ENCODE results near the gene KRTAP5-6.

The KRTAP5-6 gene, protein sequence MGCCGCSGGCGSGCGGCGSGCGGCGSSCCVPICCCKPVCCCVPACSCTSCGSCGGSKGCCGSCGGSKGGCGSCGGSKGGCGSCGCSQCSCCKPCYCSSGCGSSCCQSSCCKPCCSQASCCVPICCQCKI

DNA sequence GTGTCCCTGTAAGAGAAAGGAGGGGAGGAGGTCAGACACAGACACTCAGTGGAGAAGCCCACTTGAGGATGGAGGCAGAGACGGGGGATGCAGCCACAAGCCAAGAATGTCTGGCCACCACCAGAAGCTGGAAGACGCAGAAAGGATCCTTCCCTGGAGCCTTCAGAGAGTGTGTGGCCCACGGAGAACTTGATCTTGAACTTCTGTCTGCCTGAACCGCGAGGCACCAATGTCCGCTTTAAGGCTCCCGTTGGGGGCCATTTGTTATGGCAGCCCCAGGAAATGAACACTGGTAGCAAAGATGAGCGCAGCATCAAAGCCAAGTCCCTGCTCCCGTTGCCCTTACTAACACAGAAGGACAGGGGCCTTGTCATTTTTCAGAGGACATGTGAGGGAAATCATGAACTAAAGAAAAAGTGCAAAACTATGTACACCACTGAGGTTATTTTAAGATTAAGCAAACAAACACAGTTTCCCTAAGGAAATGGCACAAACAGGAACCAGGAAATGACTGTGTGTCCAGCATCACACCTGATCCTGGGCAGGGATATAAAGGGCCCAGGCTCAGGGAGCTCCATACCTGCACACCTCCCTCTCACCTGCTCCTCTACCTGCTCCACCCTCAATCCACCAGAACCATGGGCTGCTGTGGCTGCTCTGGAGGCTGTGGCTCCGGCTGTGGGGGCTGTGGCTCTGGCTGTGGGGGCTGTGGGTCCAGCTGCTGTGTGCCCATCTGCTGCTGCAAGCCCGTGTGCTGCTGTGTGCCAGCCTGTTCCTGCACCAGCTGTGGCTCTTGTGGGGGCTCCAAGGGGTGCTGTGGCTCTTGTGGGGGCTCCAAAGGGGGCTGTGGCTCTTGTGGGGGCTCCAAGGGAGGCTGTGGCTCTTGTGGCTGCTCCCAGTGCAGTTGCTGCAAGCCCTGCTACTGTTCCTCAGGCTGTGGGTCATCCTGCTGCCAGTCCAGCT lies at the start of gene KRTAP5-6:
KRTAP5-6 (plus strand) TSS at position 588 of the 963 bp plus-strand sequence; CDS start at position 639, 51 bp downstream.
- DNase-seq: no peak

DNA sequence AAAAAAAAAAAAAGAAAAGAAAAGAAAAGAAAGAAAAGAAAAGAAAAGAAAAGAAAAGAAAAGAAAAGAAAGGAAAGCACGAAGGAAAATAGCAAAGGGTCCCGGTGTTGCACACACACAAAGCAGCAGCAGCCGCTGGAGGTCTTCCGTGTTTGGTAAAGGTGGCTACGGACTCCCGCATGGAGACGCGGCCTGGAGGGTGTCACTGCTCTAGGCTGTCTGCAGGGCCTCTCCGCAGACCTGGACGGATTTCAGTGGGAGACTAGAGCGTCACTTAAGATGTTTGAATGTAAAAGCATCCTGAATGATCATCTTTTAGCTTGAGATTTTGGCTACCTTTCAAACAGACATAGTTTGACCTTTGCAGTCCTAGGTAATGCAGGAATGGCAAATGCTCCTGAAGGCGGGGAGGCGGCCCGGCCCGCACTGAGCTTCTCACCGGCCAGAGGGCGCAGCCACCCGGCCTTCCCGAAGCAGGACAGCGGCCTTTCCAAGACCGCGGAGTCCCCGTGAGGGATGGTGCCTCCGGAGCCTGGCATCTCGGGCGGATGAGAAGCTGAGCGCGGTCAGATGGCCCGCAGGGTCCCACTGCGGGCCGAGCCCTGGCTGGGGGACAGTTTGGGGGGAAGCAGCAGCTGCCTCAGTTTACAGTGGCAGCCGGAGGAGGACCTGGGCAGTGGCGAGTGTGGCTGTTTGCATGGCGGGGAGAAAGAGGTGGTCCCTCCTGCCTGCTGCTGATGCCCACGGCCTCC lies 48.9 kb upstream of the KRTAP5-6 start:
- no peak for DNase-seq

DNA sequence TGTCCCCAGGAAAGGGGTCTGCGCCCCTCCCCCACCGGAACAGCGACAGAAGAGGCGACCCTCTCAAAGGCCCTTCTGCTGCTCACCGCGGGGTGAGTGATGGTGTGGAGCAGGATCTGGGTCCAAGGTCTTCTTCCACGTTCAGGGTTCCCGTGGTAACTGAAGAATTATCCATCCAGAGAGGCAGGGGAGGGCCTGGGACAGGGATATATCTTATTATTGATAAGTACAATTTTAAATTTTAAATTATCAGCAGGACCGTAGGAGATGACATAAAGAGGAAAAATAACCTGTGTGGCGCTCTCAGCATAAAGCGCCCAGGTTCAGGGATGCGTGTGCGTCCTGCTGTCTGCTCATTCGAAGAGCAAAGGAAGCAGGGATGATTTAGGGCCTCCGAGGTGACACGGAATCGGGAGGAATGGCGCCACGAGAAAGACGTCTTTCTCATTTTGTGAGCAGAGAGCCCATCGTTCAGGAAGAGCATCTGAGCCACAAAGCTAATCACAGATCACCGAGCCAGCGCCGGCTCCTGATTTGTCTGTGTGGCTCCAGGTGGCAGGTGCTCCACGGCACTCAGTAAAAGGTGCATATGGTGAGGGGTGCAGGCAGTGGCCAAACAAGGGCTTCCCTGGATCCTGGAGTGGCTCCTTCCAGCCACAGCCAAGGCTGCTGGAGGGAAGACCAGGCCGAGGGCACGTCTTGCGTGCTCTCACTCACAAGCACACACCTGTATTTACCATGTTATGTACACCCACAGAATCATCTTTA lies 48.2 kb upstream of the KRTAP5-6 start:
- DNase-seq: no peak

DNA sequence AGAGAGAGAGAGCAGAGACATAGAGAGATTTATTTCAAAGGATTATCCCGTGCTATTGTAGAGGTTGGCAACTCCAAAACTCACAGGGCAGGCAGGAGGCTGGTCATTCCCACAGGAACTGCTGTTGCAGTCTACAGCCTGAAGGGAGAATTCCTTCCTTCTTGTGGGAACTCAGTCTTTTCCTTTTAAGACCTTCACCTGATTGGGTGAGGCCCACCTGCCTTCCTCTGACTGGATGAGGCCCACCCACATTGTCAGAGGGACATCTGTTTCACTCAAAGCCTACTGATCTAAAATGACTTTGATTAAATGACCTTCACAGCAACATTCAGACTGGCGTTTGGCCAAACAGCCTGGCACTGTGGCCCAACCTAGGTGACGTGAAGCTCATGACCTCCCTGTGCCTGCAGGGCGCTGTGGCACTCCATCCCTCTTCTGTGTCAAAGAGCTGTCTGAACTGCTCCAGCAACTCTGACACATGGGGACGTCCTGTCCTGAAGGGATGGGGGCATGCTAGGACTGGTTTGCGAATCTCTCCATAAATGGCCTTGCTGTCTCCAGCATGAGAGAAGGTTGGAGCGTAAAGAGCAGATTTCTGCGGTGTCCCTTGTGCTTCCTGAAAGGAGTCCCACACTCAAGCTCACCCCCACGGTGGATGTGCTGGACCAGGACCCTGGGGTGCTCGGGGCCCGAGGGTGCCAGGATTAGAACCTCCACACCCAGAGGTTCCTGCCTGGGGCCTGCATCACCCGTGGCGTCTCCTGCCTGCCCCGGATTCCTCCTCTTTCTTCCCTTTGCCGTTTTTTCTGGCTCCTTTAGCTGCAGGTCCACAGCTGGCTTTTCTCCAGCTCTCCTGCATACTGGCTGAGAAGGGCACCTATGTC lies 46.7 kb upstream of the KRTAP5-6 start:
- DNase-seq: peak; percentile 37

DNA sequence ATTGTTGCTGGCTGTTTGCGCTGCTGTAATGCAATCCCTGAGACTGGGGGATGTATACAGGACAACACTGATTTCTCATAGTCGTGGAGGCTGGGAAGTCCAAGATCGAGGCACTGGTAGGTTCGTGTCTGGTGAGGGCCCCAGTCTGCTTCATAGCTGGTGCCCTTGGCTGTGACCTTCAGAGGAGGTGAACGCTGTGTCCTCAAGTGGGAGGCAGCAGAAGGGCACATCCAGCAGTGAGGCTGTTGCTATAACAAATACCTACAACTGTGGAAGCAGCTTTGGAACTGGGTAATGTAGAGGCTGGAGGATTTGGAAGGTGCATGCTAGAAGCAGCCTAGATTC lies 46.1 kb upstream of the KRTAP5-6 start:
- no peak for DNase-seq

DNA sequence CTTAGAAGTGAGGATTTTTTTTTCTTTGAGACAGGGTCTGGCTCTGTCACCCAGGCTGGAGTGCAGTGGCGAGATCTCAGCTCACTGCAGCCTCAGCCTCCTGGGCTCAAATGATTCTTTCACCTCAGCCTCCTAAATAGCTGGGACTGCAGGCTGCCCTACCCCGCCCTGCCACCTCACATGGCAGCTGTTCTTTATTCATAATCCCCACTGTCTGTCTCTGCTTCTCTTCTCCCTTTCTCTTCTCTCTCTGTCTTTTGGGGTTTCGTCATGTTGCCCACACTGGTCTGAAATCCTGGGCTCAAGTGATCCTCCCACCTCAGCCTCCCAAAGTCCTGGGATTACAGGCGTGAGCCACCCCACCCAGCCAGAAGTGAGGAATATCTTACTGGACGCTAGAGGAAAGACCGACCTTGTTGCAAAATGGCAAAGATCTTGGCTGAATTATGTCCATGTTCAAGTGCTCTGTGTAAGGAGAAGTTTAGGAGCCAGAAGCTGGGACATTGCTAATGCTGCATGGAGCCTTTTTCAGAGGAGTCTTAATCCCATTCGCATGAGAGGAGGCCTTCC lies 45.5 kb upstream of the KRTAP5-6 start:
- DNase-seq: no peak

DNA sequence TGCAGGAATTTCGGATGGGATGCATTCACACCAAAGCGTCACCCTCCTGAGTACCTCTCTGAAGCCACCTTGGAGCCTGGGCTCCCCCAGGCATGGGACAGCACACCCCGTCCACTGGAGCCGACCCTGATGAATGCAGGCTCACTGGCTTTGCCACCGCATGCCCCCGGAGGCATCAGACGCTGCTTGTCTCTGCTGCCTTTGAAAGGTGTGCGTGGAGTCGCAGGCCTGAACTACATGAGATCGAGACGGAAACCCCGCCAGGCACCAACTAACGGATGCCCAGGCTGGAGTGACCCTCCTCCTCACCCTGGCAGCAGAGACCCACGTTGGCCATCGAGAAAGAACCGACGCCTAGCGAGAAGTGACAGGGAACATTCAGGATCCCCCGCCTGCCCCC lies 45.0 kb upstream of the KRTAP5-6 start:
- no peak for DNase-seq

DNA sequence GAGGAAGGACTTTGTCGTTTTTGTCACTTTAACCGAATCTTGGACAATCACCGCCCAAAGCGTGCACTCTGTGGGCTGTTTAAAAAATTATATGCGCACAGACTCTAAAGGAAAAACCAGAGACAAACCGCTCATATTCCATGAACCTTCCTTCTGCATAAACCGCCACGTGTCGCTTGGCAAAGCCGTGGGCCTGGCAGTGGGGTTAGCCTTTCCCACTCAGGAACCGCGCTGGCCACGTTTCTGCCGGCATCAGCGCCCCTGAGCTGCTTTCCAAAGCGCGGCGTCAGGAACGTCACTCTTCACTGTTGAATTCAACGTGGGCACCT lies 44.6 kb upstream of the KRTAP5-6 start:
- no peak for DNase-seq

DNA sequence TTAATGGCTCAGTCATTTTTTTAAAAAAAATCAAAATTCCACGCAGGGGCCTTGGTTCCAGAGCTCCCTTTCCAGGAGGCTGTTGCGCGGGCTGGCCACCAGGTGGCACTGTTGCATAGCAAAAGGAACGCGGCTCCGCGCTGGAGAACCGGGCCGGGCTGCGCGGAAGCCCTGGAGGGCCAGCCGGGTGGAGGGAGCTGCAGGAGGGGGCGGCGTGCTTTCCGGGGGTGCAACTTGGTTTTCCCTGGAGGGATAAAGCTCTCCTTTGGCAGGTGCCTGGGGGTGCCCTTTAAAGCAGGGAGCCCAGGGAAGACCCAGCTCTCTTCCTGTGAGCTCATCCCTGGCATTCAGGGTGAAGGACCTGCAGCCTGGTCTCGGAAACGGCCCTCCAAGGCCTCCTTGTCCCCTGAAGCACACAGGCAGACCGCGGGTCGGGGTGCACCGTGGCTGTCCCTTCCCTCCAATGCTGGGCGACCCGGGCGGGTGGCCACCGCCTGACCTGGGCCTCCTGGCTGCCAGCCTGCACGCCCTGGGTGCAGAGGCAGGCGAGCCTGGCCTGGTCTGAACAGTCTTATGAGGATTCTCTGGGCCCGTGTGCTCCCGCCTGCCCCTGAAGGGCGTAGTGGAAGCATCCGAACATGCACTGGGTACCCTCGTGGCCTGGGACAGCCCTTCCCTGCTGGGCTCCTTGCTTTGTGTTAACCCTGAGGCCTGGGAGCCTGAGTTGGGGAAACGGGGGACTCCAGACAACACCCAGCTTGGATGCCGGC lies 44.0 kb upstream of the KRTAP5-6 start:
- peak; percentile 78 for DNase-seq

DNA sequence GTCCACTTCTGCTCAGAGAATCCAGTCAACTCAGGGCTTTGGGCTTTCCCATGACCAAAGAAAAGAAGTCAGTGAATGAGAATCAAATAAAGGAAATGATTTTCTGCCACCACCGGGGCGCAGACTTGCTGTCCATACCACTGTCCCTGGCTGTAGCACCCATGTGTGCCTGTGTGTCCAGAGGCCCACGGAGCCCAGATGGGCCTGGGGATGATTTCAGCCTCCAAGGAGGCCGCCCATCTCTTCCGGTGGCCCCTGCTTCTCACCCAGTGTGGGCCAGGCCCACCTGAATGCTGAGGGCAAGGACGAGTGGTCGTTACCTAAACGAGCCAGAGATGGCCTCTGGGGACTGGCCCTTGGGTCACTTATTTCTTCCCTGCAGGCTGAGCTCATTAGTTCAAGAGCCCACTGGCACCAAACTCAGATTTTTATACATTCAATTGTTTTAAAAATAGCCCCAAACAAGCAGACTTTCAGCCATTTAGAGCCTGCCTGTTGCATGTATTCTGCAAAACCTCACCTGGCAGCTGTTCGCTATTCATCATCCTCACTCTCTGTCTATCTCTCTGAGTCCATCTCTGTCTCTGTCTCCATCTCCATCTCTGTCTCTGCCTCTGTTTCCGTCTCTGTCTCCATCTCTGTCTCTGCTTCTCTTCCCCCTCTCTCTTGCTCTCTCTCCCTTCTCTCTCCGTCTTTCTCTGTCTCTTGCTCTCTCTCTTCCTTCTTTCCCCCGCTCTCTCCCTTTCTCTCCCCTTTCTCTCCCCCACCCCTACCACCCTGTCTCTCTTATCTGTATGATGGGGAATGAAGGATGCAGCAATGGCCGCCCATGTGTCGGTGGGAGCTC lies 43.2 kb upstream of the KRTAP5-6 start:
- DNase-seq: no peak

DNA sequence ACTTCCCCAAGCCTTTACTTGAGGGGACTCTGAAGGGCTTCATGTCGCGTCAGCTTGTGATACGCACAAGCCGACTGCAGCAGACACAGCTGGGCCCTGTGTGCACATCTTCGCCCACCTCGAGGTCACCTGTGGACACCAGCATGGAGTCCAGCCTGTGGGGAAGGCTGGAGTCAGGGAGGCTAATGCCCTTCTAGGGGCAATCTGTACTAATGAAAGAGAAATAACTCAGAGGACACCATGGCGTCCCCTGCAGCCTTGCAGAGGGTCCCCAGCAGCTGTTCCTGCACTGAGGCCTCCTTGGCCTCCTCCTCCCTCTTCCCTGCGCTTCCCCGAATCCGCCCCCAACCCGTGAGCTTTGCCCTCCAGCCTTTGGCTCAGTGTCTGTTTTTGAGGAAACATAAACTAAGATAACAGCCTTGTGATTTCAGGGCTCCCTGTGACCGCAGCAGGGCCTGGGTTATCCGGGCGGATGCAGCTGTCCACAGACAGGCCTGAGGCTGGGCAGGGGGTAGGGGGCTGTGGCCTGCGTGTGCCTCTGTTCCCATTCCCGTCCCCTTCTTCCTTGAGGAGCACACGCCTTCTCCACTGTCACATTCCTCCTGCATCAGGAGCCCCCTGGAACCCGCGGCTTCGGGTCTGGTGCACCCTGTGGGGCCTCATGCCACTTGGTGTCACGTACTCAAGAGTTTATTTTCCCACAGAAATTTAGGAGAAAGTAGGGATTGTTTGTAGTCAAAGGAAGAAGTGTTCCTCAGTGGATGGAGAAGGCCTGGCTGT lies 42.4 kb upstream of the KRTAP5-6 start:
- DNase-seq: no peak

DNA sequence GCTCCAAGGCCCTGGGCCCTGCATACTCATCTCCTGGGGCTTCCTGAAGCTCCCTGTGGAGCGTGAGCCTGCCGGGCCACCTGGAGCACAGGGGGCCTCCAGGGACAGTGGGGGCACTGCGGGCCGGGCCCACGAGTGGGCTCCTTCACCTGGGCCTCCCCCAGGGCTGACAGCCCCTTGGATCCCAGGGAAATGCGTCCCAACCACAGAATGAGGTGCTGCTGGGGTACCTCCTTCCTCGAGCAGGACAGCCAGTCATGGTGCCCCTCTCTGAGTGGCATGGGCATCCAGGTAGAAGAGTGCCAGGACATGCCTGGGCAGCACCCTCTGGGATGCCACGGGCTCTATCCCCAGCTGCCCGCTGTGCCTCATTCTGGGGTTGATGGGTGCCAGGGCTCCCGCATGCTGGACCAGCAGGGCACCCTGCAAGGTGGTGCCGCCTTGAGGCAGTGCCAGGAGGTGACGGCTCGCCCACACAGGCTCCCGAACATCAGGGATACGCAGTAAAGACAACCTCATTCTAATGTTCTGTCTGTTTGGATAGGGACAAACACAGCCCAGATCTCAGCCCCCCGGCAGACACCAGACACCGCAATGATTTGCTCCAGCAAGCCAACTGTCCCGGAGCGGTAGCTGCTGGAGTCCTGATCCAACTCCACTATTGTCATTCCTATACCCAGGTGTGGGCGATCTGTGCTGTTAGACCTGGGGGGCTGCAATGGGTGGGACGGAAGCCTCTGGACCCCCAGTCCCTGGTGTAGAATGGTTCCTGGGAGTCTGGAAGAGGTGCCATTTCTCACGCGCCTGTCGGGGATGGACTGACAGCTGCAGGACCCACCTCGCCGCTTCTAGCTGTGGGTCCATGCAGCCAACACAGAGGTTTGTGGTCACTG lies 41.6 kb upstream of the KRTAP5-6 start:
- DNase-seq: no peak

DNA sequence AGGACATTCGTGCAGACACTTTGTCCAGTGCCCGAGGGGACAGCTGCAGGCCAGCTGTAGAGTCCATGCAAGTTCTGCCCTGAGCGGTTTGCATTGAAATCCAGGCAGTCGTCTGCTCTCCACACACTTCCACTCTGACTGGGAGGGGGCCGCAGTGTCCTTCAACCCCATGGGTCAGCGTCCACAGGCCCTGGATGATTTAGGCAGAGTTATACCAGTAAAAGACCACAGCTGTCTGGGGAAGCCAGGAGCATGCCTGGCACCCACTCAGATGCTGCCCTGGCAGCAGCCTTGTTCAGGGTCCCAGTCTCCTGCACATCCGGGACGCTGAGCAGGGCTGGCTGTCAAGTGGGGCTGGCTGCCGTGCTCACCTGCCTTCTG lies 40.9 kb upstream of the KRTAP5-6 start:
- no peak for DNase-seq

DNA sequence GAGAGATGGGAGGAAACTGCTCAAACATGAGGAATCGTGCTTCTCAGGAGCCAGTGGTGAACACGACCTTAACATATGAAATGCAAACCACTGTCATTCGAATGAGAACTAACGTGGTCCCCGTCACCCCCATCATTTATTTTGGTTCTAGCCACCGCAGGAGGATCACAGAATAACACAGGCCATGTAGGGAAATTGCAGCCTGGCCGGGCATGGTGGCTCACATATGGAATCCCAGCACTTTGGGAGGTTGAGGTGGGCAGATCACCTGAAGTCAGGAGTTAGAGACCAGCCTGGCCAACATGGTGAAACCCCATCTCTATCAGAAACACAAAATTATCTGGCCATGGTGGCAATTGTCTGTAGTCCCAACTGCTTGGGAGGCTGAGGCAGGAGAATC lies 40.3 kb upstream of the KRTAP5-6 start:
- DNase-seq: no peak

DNA sequence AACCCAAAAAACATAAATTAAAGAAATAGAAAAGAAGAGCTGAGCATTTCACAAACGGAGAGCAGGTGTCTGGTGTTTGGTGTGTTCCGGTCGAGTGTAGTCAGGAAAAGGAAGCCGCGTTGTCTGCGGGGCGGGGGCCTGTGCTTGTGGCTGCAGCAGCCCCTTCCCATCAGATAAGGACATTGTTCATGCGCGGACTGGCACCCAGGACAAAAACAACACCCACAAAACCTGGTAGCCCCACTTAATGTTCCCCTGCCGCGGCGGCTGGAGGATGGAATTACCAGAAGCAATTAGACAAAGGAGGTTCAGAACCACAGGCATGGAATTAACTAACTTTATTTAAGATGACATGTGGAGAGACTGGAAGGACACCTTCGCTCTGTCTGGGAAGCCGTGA lies 37.5 kb upstream of the KRTAP5-6 start:
- DNase-seq: no peak

DNA sequence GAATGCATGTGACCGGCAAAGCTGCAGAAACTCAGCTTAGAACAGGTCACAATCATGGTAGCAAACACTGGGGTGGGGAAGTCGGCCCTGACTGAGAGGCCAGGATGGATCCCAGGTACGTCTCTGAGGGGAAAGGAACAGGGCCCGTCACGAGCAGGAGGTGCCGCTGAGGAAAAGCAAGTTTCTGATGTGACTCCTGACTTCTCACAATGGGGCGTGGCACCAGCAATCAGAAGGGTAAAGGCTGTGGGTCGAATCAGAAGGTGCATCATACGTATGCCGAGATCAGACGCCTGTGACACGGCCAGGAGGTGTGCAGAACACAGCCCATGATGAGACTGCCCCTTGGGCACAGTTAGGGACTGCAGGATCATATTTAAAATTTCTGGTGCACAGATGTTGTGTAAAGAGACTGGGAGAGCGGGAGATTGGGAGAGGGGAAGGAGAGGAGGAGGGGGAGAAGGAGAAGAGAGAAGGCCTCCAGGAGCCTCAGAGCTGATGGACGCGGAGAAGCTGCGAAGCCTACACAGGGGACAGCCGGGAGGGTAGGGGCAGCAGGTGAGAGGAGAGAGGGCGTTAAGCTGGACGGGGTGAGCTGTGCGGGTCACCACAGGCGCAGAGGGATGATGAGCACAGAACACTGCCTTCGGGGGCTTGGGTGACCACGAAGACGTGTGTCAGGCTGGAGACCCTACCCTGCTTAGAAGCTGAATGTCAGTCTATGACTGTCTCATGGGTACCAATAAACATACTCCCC lies 36.7 kb upstream of the KRTAP5-6 start:
- no peak for DNase-seq

Measured in DMS53 (cell line).